Measurements from ENCODE around the gene SEMA7A. TPM values are rescaled to one million over a fixed set of nuclear protein-coding genes. Genes with fewer than 3 reads are reported as not detected.
"Not testable (repeated sequence)": the region's sequence is repeated elsewhere in the genome, so short reads cannot be mapped to it uniquely, and the experiment has no call there.

Gene SEMA7A, protein sequence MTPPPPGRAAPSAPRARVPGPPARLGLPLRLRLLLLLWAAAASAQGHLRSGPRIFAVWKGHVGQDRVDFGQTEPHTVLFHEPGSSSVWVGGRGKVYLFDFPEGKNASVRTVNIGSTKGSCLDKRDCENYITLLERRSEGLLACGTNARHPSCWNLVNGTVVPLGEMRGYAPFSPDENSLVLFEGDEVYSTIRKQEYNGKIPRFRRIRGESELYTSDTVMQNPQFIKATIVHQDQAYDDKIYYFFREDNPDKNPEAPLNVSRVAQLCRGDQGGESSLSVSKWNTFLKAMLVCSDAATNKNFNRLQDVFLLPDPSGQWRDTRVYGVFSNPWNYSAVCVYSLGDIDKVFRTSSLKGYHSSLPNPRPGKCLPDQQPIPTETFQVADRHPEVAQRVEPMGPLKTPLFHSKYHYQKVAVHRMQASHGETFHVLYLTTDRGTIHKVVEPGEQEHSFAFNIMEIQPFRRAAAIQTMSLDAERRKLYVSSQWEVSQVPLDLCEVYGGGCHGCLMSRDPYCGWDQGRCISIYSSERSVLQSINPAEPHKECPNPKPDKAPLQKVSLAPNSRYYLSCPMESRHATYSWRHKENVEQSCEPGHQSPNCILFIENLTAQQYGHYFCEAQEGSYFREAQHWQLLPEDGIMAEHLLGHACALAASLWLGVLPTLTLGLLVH
- 53.2 TPM for polyA plus RNA-seq (2013, experiment 1 of 2; ENCODE audit: insufficient read length)
- polyA plus RNA-seq (2013, experiment 2 of 2; ENCODE audit: insufficient read length): 50.5 TPM

DNA sequence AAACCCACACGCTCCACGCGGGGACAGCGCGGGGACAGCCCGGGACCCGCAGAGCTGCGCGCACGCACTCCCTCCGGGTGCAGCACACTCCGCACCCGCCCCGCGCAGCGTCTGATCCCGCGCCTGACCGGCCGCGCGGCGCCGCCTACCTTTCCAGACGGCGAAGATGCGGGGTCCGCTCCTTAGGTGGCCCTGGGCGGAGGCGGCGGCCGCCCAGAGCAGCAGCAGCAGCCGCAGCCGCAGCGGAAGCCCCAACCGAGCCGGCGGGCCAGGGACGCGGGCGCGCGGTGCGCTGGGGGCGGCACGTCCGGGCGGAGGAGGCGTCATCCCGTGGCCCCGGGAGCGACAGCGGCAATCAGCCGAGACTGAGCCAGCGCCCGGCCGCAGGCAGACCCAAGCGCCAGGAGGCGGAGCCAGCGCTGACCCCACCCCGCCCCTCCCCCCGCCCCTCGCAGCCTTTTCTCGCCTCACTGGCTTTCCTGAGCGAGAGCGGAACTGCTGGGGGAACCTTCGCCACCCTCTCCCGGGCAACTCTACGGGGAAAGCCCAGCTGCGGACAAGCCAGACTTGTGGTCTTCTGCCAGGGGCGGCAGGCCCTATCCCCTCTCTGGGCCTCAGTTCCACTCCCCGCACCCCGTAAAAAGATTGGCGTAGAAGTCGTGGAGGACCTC is at the start of gene SEMA7A:
Gene SEMA7A (minus strand): TSS at position 367 of the 671 bp plus-strand sequence. CDS start 40 bp downstream, at position 327.
- DNase-seq: peak; percentile 83

DNA sequence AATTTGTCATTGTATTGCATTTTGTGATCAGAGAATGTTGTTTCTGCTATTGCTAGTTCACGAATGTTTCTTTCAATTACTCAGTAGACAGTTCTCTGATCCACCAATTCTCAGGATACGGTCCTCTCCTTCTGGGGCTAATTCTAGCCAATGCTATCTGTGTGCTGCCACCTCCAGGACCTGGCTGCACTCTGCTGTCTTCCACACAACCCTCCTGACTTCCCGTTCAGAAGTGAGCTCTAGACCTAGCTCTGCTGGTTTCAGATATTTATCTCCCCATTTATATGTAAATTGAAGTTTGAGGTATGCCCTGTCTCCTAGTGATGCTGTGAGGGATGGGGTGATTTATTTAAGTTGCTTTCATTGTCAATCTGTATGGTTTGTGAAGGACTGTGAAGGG is 48.9 kb upstream of the SEMA7A start:
- no peak for DNase-seq

DNA sequence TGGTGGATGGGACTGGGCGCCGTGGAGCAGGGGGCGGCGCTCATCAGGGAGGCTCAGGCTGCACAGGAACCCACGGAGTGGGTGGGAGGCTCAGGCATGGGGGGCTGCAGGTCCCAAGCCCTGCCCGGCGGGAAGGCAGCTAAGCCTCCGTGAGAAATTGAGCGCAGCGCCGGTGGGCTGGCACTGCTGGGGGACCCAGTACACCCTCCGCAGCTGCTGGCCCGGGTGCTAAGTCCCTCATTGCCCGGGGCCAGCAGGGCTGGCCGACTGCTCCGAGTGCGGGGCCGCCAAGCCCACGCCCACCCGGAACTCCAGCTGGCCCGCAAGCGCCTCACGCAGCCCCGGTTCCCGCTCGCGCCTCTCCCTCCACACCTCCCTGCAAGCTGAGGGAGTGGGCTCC is 46.6 kb upstream of the SEMA7A start:
- not testable (repeated sequence) for DNase-seq

DNA sequence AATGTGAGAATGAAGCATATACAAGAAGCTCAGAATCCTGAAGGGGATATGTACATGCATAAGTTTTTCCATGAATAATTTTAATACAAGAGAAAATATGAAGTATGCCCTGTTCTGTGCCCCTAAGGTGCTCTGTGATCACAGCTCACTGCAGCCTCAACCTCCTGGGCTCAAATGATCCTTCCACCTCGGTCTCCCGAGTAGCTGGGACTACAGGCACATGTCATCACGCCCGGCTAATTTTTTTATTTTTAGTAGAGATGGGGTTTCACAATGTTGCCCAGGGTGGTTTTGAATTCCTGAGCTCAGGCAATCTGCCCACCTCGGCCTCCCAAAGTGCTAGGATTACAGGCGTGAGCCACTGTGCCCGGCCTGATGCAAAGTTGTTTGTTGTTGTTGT is 37.9 kb upstream of the SEMA7A start:
- DNase-seq: not testable (repeated sequence)

DNA sequence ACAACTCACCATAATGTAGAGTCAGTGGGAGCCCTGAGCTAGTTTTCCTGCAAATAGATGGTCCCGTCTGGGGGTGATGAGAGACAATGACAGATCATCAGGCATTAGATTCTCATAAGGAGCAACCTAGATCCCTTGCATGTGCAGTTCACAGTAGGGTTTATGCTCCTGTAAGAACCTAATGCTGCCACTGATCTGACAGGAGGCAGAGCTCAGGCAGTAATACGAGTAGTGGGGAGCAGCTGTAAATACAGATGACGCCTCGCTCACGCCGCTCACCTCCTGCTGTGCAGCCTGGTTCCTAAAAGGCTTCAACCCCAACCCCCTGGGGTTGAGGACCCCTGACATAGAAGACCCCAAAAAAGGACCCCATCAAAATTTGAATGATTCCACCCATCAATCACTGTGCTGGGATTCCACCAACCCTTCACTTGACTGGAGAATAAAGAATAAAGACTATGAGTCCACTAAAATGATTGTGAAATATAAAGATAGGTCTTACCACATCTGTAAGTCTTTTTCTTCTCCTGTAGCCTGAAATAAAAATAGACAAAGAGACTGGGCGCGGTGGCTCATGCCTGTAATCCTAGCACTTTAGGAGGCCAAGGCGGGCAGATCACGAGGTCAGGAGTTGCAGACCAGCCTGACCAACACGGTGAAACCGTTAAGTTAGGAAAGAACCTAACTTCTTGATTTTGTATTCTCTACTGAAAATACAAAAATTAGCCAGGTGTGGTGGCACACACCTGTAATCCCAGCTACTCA is 37.1 kb upstream of the SEMA7A start:
- no peak for DNase-seq

GRCh38 chr15:74468341-74469032 is 34.7 kb upstream of the SEMA7A start:
- no peak for DNase-seq

GRCh38 chr15:74466570-74466969 is 32.8 kb upstream of the SEMA7A start:
- DNase-seq: no peak

- DNase-seq: no peak
Observed at GRCh38 chr15:74464897-74465296, 31.1 kb upstream of the SEMA7A start.

GRCh38 chr15:74464216-74464615 is 30.5 kb upstream of the SEMA7A start:
- no peak for DNase-seq

DNA sequence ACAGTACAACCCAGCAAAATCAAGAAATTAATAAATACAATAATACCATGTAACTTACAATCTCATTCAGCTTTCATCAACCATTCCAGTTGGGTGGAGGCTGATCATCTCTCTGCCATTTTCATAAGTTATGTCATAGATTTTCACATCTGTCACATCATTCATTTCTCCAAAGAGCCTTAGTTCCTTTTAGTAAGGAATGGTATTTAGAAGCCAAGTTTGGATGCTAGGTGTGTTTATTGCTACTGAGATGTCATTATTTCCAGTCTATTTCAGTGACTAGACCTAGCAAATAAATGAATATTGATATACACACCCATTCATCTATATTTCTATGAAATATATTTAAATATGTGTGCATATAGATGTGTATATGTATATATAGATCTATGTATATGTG is 29.9 kb upstream of the SEMA7A start:
- no peak for DNase-seq

- no peak for DNase-seq
Observed at GRCh38 chr15:74461847-74462511, 28.2 kb upstream of the SEMA7A start.

DNA sequence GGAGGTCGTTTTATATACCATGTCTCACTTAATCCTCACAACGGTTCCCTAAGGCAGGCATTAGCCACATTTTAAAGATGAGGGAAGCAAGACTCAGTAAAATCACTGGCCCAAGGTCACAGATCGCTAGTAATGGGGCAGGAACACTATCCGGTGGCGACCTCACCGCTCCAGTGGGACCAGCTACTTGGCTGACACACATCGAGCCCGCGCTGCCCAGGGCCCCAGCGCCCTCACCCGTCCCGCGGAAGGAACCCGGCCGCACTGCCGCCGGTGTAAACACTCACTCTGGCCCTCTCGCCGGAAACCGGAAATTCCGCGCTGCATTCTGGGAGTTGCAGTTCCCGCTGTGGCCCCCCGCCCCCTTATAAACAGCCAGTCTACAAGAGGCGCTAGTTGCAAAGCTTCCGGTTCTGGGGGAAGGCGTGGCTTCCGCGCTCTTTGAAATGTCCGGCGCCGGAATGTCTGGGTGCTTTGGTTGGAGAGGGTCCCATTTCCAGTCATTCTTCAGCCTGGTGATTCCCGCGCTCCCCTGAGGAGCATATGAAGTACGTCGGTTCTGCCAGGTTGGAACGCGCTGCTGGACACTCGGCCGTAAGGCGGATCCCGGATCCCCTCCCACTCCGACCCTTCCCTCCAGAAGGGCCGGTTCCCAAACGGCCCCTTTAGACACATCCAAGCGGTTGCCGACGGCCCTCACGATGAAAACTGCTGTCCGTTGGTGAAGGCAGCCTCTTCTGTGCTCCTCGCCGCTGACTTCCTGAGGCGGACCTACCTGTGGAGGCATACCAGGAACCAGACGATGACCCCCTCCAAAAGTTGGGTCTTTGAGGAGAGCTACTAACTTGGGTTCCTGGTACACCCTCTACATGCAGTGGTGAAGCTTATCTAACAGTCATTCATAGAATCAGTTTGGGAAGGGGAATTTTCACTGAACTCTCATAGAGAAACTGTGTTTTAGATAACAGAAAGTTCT is 27.4 kb upstream of the SEMA7A start, which contains the start of gene UBL7:
Gene UBL7 (minus strand): TSS at position 290 of the 976 bp plus-strand sequence. CDS start 2,293 bp downstream, outside the sequence.
- peak; percentile 96 for DNase-seq

DNA sequence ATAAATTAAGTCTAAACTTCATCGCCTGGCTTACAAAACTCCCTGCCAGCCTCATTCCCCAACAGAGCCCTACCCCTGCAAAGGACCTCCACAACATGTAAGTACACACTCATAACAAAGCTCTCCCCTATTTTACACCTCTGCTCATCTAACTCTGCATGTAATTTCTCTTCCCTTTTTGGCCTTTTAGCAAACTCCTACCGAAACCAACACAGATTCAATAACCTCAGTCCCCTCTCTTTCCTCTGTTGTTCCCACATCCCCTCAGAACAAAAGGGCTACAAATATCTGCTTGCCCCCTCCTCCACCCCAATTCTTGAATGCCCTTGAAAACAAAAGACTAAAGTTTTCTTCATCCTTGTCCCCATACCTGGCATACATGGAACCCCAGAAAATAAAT is 26.5 kb upstream of the SEMA7A start:
- no peak for DNase-seq

- not testable (repeated sequence) for DNase-seq
Observed at GRCh38 chr15:74459798-74460197, 26.0 kb upstream of the SEMA7A start.

DNA sequence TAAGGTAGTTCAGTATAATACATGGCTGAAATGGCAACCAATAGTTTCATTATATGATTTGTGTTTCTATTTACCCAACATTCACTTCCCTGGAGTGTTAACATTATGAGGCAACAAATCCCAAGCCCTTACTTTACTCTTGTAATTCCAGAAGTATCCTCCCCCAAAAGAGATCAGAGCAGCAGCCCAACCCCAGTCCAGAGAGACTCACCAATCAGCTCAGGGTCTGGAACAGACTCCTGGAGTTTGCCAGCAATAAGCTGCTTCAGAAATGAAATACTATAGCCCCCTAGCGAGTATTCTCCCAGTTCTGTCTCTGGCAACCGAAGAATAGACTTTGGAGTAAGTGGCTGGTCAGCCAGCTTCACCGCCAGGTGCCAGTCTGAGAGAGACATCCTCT is 24.7 kb upstream of the SEMA7A start:
- DNase-seq: no peak

- not testable (repeated sequence) for DNase-seq
Observed at GRCh38 chr15:74457036-74457435, 23.3 kb upstream of the SEMA7A start.

- no peak for DNase-seq
Observed at GRCh38 chr15:74454764-74455500, 21.2 kb upstream of the SEMA7A start.

DNA sequence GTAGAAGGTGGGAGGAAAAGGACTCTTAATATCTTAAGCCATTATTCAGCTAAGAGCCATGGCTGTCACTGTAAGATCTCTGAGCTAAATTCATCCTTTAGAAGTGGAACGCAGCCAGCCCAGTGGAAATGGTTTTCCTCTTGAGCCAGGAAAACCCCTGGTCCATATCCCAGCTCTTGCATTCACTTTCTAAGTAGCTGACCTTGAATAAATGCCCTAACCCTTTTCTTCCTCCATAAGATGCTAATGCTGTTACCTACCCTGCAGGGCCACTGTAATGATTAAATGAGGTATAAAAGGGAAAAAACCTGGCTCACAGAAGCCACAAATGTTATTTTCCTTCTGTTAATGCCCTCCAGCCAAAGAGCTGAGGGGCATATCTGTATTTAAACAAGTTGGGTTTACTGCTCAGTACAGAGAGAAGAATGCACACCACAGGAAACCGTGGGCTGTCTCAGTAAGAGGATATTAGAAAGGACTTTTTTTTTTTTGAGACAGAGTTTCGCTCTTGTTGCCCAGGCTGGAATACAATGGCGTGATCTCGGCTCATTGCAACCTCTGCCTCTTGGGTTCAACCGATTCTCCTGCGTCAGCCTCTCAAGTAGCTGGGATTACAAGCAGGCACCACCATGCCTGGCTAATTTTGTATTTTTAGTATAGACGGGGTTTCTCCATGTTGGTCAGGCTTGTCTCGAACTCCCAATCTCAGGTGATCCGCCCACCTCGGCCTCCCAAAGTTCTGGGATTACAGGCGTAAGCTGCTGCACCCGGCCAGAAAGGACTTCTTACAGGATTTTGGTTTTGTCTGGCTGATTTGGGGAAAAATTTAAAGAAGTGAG is 20.4 kb upstream of the SEMA7A start:
- no peak for DNase-seq

Measured in fibroblast of skin of abdomen (primary cell).